ENCODE data around the gene SORT1.

Gene SORT1

GRCh38 chr1:109385417-109385816 lies 12.3 kb downstream of the SORT1 start:
- H3K4me3 ChIP-seq (ENCODE audit: insufficient read depth, low read length, poor library complexity, severe bottlenecking), result no peak overlapping the region
- H3K9me3 ChIP-seq (ENCODE audit: insufficient read depth, low read length), result no peaks in the 10 kb centered on the region
- H3F3A ChIP-seq (ENCODE audit: insufficient read depth), result no peaks in the 10 kb centered on the region
- no peak overlapping the region for H3K27ac ChIP-seq (ENCODE audit: low read depth, low read length)
- H3K9me2 ChIP-seq (replicated peaks; ENCODE audit: insufficient read depth, low read length), result no peaks in the 10 kb centered on the region
- no peaks in the 10 kb centered on the region for H3K36me3 ChIP-seq (ENCODE audit: low read length)
- H3K27me3 ChIP-seq (ENCODE audit: low read length), result no peaks in the 10 kb centered on the region
- H3K9ac ChIP-seq (ENCODE audit: low read length), result no peak overlapping the region
- no peaks in the 10 kb centered on the region; the same call in 1 of the 2 replicates for H4K20me1 ChIP-seq (ENCODE audit: low read depth, low read length)
- no peaks in the 10 kb centered on the region for H3K79me2 ChIP-seq (ENCODE audit: insufficient read depth, low read length)
- H2AFZ ChIP-seq (ENCODE audit: low read depth, low read length, severe bottlenecking), result no peak overlapping the region
- no peak overlapping the region for H3K4me2 ChIP-seq (ENCODE audit: low read depth, low read length, poor library complexity, severe bottlenecking)
- TF ChIP-seq EZH2phosphoT487 (conservative IDR thresholded peaks at IDR 0.05; ENCODE audit: low read length), result no peak
- TF ChIP-seq CTCF (IDR thresholded peaks at IDR 0.05; ENCODE audit: insufficient read depth, low read length, poor library complexity, severe bottlenecking), result no peak

- TF ChIP-seq CTCF (IDR thresholded peaks at IDR 0.05; ENCODE audit: insufficient read depth, low read length, poor library complexity, severe bottlenecking) (no peak), EZH2phosphoT487 (conservative IDR thresholded peaks at IDR 0.05; ENCODE audit: low read length) (no peak)
- Histone ChIP-seq H3K9me3 (ENCODE audit: insufficient read depth, low read length) (no peaks in the 10 kb centered on the region), H3K4me2 (ENCODE audit: low read depth, low read length, poor library complexity, severe bottlenecking) (no peak overlapping the region), H3K27me3 (ENCODE audit: low read length) (no peaks in the 10 kb centered on the region), H3K9me2 (replicated peaks; ENCODE audit: insufficient read depth, low read length) (no peaks in the 10 kb centered on the region), H3F3A (ENCODE audit: insufficient read depth) (no peaks in the 10 kb centered on the region), H4K20me1 (ENCODE audit: low read depth, low read length) (no peaks in the 10 kb centered on the region; the same call in 1 of the 2 replicates), H3K36me3 (ENCODE audit: low read length) (no peaks in the 10 kb centered on the region), H3K4me3 (ENCODE audit: insufficient read depth, low read length, poor library complexity, severe bottlenecking) (no peak overlapping the region), H2AFZ (ENCODE audit: low read depth, low read length, severe bottlenecking) (no peak overlapping the region), H3K79me2 (ENCODE audit: insufficient read depth, low read length) (no peaks in the 10 kb centered on the region), H3K9ac (ENCODE audit: low read length) (no peak overlapping the region), H3K27ac (ENCODE audit: low read depth, low read length) (no peak overlapping the region)
These were observed 13.9 kb downstream of the SORT1 start for GRCh38 chr1:109383854-109384253.

GRCh38 chr1:109383087-109383779 lies 14.5 kb downstream of the SORT1 start:
- no peaks in the 10 kb centered on the region for H3K79me2 ChIP-seq (ENCODE audit: insufficient read depth, low read length)
- no peak overlapping the region for H3K9ac ChIP-seq (ENCODE audit: low read length)
- no peaks in the 10 kb centered on the region for H3F3A ChIP-seq (ENCODE audit: insufficient read depth)
- no peak overlapping the region for H3K4me2 ChIP-seq (ENCODE audit: low read depth, low read length, poor library complexity, severe bottlenecking)
- H2AFZ ChIP-seq (ENCODE audit: low read depth, low read length, severe bottlenecking), result no peak overlapping the region
- no peak overlapping the region for H3K27ac ChIP-seq (ENCODE audit: low read depth, low read length)
- no peaks in the 10 kb centered on the region for H3K9me2 ChIP-seq (replicated peaks; ENCODE audit: insufficient read depth, low read length)
- H3K4me3 ChIP-seq (ENCODE audit: insufficient read depth, low read length, poor library complexity, severe bottlenecking), result no peak overlapping the region
- TF ChIP-seq EZH2phosphoT487 (conservative IDR thresholded peaks at IDR 0.05; ENCODE audit: low read length), result no peak
- TF ChIP-seq CTCF (IDR thresholded peaks at IDR 0.05; ENCODE audit: insufficient read depth, low read length, poor library complexity, severe bottlenecking), result no peak
- H3K36me3 ChIP-seq (ENCODE audit: low read length), result no peaks in the 10 kb centered on the region
- H3K9me3 ChIP-seq (ENCODE audit: insufficient read depth, low read length), result no peaks in the 10 kb centered on the region
- H3K27me3 ChIP-seq (ENCODE audit: low read length), result no peaks in the 10 kb centered on the region
- H4K20me1 ChIP-seq (ENCODE audit: low read depth, low read length), result no peaks in the 10 kb centered on the region; the same call in 1 of the 2 replicates

All from SU-DHL-6 (cell line).